ACHN (cell line): ENCODE measurements around the gene HERPUD2.
"Not testable (repeated sequence)": the region's sequence is repeated elsewhere in the genome, so short reads cannot be mapped to it uniquely, and the experiment has no call there.

Source experiments
- DNase-seq: peaks from one replicate; pipeline ENCODE4 v3.0.0-alpha.2; 2015
- in situ Hi-C: cut with HindIII; loops from 2 replicates; pipeline ENCODE4 v1.10.0; 2017; ENCODE audit warnings: low sequenced_read_pairs, low pct_ligation_motif_present, low pct_unique_long_range_greater_than_20kb

Gene HERPUD2

GRCh38 chr7:35691827-35692307 is 3.1 kb downstream of the HERPUD2 start:
- peak; percentile 16 for DNase-seq
- in situ Hi-C loops: no loop called here

- no peak for DNase-seq
- in situ Hi-C loops: no loop called here
Measured at GRCh38 chr7:35691366-35691765, 3.6 kb downstream of the HERPUD2 start.

- in situ Hi-C loops, DNase-seq: not testable (repeated sequence)
Measured at GRCh38 chr7:35690614-35691013, 4.3 kb downstream of the HERPUD2 start.

- in situ Hi-C loops: no loop called here
- DNase-seq: no peak
Measured at GRCh38 chr7:35685781-35686180, 9.2 kb downstream of the HERPUD2 start.

- no peak for DNase-seq
- in situ Hi-C loops: no loop called here
Measured at GRCh38 chr7:35681231-35682029, 13.5 kb downstream of the HERPUD2 start.

GRCh38 chr7:35680403-35681013 is 14.4 kb downstream of the HERPUD2 start:
- DNase-seq: no peak
- in situ Hi-C loops: no loop called here

GRCh38 chr7:35677582-35678356 is 17.2 kb downstream of the HERPUD2 start:
- in situ Hi-C loops: no loop called here
- DNase-seq: no peak

- in situ Hi-C loops: no loop called here
- DNase-seq: no peak
Measured at GRCh38 chr7:35676211-35676610, 18.7 kb downstream of the HERPUD2 start.

- in situ Hi-C loops: no loop called here
- DNase-seq: no peak
Measured at GRCh38 chr7:35670856-35671569, 23.9 kb downstream of the HERPUD2 start.

- in situ Hi-C loops, DNase-seq: not testable (repeated sequence)
Measured at GRCh38 chr7:35660411-35660810, 34.5 kb downstream of the HERPUD2 start.

- DNase-seq: no peak
- in situ Hi-C loops: no loop called here
Measured at GRCh38 chr7:35658606-35659201, 36.2 kb downstream of the HERPUD2 start.

GRCh38 chr7:35657125-35657524 is 37.8 kb downstream of the HERPUD2 start:
- in situ Hi-C loops: no loop called here
- no peak for DNase-seq

- DNase-seq, in situ Hi-C loops: not testable (repeated sequence)
Measured at GRCh38 chr7:35654558-35654957, 40.4 kb downstream of the HERPUD2 start.

- in situ Hi-C loops: no loop called here
- DNase-seq: no peak
Measured at GRCh38 chr7:35652124-35652523, 42.8 kb downstream of the HERPUD2 start.

- no peak for DNase-seq
- in situ Hi-C loops: no loop called here
Measured at GRCh38 chr7:35650751-35651150, 44.2 kb downstream of the HERPUD2 start.

GRCh38 chr7:35649711-35650110 is 45.2 kb downstream of the HERPUD2 start:
- DNase-seq: no peak
- in situ Hi-C loops: no loop called here

- in situ Hi-C loops: no loop called here
Measured at GRCh38 chr7:35648367-35648766, 46.6 kb downstream of the HERPUD2 start.

GRCh38 chr7:35647171-35647574 is 47.8 kb downstream of the HERPUD2 start:
- in situ Hi-C loops: no loop called here
- no peak for DNase-seq

More at GRCh38 chr7:35648367-35648766, 46.6 kb downstream of the HERPUD2 start:
- DNase-seq: no peak
